Type B pancreatic cell (in vitro differentiated cells): ENCODE measurements around the gene ISOC2. TPM values are rescaled to one million over a fixed set of nuclear protein-coding genes. Genes with fewer than 3 reads are reported as not detected.

Source experiments
- DNase-seq: peaks from one replicate; pipeline ENCODE4 v3.0.0; 2021; ENCODE audit warnings: mixed read lengths; ENCODE audit not compliant: unreplicated experiment; ENCODE audit errors: extremely low spot score
- H3K27ac Mint-ChIP-seq: 2 replicates; pipeline ENCODE4 v1.8.0; 2021; ENCODE audit warnings: mild to moderate bottlenecking, mixed read lengths
- H3K27me3 Mint-ChIP-seq: 2 replicates; pipeline ENCODE4 v1.8.0; 2021; ENCODE audit warnings: mixed read lengths
- H3K36me3 Mint-ChIP-seq: 2 replicates; pipeline ENCODE4 v1.8.0; 2021; ENCODE audit warnings: mixed read lengths
- H3K4me1 Mint-ChIP-seq: one replicate; pipeline ENCODE4 v1.8.0; 2021; ENCODE audit warnings: mixed read lengths; ENCODE audit not compliant: unreplicated experiment
- H3K4me3 Mint-ChIP-seq: 2 replicates; pipeline ENCODE4 v1.8.0; 2021; ENCODE audit warnings: mild to moderate bottlenecking, mixed read lengths
- H3K9me3 Mint-ChIP-seq: 2 replicates; pipeline ENCODE4 v1.8.0; 2021; ENCODE audit warnings: mixed read lengths
- total RNA-seq: library from RNA; stranded (reverse); gene quantifications from 2 replicates; pipeline ENCODE4 v1.2.1, GENCODE V29; 2021; ENCODE audit warnings: low replicate concordance
- TF ChIP-seq, protein P1 (sequence below): fragments of 200-600 bp; sonication (generic); conservative IDR thresholded peaks from 2 replicates; pipeline ENCODE4 v1.5.0; 2021; ENCODE audit warnings: antibody characterized with exemption, mild to moderate bottlenecking

ISOC2 gene
- total RNA-seq, 1 donor from 2014 or later = 47.5 TPM

DNA sequence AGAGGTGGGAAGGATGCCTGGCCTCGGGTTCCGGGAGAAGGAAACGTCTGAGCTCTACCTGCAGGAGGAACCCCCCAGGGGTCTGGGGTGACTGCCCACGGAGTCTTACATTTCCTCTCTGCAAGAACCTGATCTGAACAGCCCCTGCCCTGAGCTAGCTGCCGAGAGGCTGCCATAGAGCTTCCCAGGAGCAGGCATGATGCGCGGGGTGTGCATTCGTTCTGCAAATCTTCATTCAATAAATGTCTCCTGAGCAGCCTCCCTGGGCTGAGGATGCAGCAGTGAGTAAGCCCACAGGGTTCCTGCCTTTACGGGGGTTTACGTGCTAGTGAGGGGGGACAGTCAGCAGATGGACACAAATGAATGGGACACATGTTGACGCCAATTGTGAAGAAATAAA is 16.8 kb downstream of the ISOC2 start:
- DNase-seq = no peak
- Mint-ChIP-seq H3K36me3 (peaks cover 8% of the 10 kb centered on the region), H3K4me3 (no peak overlapping the region), H3K9me3 (no peaks in the 10 kb centered on the region), H3K27me3 (peaks cover 55% of the 10 kb centered on the region), H3K27ac (no peak overlapping the region), H3K4me1 (peaks cover 10% of the 10 kb centered on the region)
- TF ChIP-seq, protein P1, sequence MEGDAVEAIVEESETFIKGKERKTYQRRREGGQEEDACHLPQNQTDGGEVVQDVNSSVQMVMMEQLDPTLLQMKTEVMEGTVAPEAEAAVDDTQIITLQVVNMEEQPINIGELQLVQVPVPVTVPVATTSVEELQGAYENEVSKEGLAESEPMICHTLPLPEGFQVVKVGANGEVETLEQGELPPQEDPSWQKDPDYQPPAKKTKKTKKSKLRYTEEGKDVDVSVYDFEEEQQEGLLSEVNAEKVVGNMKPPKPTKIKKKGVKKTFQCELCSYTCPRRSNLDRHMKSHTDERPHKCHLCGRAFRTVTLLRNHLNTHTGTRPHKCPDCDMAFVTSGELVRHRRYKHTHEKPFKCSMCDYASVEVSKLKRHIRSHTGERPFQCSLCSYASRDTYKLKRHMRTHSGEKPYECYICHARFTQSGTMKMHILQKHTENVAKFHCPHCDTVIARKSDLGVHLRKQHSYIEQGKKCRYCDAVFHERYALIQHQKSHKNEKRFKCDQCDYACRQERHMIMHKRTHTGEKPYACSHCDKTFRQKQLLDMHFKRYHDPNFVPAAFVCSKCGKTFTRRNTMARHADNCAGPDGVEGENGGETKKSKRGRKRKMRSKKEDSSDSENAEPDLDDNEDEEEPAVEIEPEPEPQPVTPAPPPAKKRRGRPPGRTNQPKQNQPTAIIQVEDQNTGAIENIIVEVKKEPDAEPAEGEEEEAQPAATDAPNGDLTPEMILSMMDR = no peak

DNA sequence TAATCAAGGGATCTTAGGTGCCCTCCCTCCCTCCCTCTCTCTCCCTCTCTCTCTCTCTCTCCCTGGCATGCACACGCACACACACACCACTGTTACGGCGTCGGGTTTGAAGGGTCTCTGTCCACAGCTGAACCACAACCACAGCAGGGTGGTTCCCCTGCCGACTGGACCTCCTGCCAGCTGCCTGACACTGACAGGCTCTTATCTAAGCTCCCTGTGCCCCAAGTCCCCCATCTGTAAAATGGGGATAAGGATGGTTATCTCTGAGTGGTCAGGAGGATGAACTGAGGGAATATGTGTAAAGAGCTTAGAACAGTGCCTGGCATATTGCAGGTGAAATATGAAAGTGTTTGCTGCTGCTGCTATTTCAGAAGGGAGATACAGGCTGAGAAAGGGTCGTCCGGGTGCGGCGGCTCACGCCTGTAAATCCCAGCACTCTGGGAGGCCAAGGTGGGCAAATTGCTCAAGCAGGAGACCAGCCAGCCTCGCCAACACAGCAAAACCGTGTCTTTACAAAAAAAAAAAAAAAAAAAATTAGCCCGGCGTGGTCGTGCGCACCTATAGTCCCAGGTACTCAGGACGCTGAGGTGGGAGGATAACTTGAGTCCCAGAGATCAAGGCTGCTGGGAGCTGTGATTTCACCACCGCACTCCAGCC is 17.5 kb downstream of the ISOC2 start:
- H3K27ac Mint-ChIP-seq = no peak overlapping the region
- peaks cover 8% of the 10 kb centered on the region for H3K36me3 Mint-ChIP-seq
- peaks cover 62% of the 10 kb centered on the region for H3K27me3 Mint-ChIP-seq
- no peaks in the 10 kb centered on the region for H3K9me3 Mint-ChIP-seq
- DNase-seq = no peak
- TF ChIP-seq, protein P1 = no peak
- H3K4me3 Mint-ChIP-seq = no peak overlapping the region
- peaks cover 10% of the 10 kb centered on the region for H3K4me1 Mint-ChIP-seq

DNA sequence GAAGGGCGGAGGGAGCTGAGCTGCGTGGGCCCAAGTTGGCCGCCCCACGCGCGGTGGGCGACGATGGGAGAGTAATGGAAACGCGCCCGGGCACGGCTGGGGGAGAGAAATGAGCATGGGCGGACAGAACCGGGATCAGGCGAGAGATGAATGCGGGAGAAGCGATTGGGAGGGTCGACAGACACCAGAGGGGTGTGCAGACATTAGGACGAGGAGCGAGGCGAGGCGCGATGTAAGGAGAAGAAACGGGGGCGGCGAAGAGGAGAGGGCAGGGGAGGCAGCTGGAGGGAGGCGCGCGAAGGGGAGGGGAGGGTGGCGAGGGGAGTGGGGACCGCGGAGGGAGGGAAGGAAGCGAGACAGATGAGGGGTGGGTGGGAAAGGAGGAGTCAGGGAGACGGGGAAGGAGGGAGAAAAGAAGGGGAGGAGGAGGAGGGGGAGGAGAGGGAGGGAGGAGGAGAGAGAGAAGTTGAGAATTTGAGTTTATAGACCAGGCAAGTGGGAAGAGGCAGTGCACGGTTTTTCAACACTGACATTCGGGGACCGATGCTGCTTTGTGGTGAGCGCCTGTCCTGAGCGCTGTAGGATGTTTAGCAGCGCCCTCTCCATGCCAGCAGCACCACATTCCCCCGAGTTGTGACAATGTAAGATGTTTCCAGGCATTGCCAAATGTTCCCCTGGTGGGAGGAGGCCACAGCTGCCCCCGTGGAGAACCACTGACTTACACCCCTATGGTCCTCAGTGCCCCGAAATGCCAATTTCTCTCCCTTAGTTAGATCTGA is 18.2 kb downstream of the ISOC2 start, which contains the start of gene SHISA7:
SHISA7 (minus strand) TSS at position 256 of the 779 bp plus-strand sequence. CDS start 437 bp downstream, outside the sequence.
- no peak for DNase-seq
- Mint-ChIP-seq H3K36me3 (peaks cover 8% of the 10 kb centered on the region), H3K9me3 (no peaks in the 10 kb centered on the region), H3K4me1 (peaks cover 10% of the 10 kb centered on the region), H3K27ac (no peak within 1 kb of the TSS), H3K27me3 (peaks cover 67% of the 10 kb centered on the region), H3K4me3 (peak within 1 kb of the TSS; percentile 25)
- TF ChIP-seq, protein P1 = no peak

DNA sequence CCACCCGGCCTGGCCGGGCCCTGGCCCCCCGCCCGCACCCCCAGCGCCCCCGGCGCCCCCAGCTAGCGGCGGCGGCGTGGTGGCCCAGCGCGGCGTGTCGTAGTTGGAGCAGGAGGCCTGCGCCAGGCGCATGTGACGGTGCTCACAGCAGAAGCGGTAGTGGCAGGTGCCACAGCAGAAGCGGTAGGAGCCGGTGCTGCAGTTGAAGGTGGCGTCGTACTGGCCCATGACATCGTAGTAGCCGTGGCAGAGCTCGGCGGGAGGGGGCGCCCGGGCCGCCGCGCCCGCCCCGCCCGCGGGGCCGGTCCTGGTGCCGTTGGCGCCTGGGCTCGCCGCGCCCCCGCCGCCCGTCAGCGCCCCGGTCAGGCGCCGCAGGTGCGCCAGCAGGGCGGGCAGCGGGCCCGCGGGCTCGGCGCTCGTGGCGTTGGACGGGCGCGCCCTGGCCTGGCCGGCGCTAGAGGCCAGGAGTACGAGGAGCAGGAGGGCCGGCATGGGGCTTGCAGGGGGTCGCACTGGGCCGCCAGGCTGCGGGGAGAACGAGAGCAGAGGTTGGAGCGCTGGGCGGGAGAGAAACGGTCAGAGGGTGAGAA is 19.0 kb downstream of the ISOC2 start:
- H3K36me3 Mint-ChIP-seq = peaks cover 8% of the 10 kb centered on the region
- H3K4me1 Mint-ChIP-seq = peaks cover 11% of the 10 kb centered on the region
- TF ChIP-seq, protein P1 = no peak
- H3K4me3 Mint-ChIP-seq = no peak overlapping the region
- H3K9me3 Mint-ChIP-seq = no peaks in the 10 kb centered on the region
- DNase-seq = no peak
- H3K27ac Mint-ChIP-seq = no peak overlapping the region
- H3K27me3 Mint-ChIP-seq = peaks cover 70% of the 10 kb centered on the region

DNA sequence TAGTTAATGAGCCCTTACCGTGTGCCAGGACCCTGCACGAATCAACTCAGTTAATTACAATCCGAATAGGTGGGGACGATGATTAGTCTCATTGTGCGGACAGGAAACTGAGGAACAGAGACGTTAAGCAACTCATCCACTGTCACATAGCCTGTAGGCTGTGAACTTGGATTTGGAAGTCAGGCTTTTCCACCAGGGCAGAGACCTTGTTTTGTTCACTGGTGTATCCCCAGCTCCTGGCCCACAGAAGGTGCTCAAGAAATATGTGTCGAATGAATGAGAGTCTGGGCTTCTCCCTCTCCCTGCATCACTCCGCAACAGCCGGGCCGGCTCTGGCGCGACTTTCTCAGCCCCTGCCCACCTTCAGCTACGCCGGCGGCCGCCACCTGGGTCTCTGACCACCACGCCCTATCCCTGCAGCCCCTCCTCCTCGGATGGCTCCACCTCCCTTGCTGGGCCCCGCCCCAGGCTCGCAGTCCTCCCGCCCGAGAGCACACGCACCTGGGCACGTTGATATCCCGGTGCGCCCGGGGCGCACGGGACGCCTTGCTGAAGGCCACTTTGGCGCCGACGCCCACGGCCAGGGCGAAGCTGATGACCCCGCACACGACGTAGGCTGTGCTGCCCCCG is 19.6 kb downstream of the ISOC2 start:
- peaks cover 8% of the 10 kb centered on the region for H3K36me3 Mint-ChIP-seq
- peaks cover 16% of the 10 kb centered on the region for H3K4me1 Mint-ChIP-seq
- no peak overlapping the region for H3K27ac Mint-ChIP-seq
- H3K9me3 Mint-ChIP-seq = no peaks in the 10 kb centered on the region
- peak overlapping the region; percentile 62 for H3K4me3 Mint-ChIP-seq
- H3K27me3 Mint-ChIP-seq = peaks cover 77% of the 10 kb centered on the region
- TF ChIP-seq, protein P1 = no peak
- no peak for DNase-seq
